Measurements from ENCODE around the gene LRRC74A.

Gene LRRC74A

GRCh38 chr14:76826122-76826521, at the start of gene LRRC74A:
LRRC74A (plus strand) TSS chr14:76826408; CDS start chr14:76826698, 290 bp downstream.
- no peak for DNase-seq (ENCODE audit: low read depth)

GRCh38 chr14:76776428-76777251, 49.6 kb upstream of the LRRC74A start:
- no peak for DNase-seq (ENCODE audit: low read depth)

GRCh38 chr14:76777721-76778120, 48.5 kb upstream of the LRRC74A start:
- DNase-seq (ENCODE audit: low read depth): no peak

GRCh38 chr14:76778546-76779215, 47.5 kb upstream of the LRRC74A start:
- DNase-seq (ENCODE audit: low read depth): no peak

GRCh38 chr14:76779221-76780057, 46.8 kb upstream of the LRRC74A start:
- no peak for DNase-seq (ENCODE audit: low read depth)

GRCh38 chr14:76780058-76780345, 46.2 kb upstream of the LRRC74A start:
- DNase-seq (ENCODE audit: low read depth): no peak

- no peak for DNase-seq (ENCODE audit: low read depth)
Measured at GRCh38 chr14:76780360-76780759, 45.8 kb upstream of the LRRC74A start.

GRCh38 chr14:76780875-76781647, 45.1 kb upstream of the LRRC74A start:
- no peak for DNase-seq (ENCODE audit: low read depth)

GRCh38 chr14:76781648-76782051, 44.6 kb upstream of the LRRC74A start:
- DNase-seq (ENCODE audit: low read depth): no peak

GRCh38 chr14:76782115-76782884, 43.9 kb upstream of the LRRC74A start:
- no peak for DNase-seq (ENCODE audit: low read depth)

- DNase-seq (ENCODE audit: low read depth): no peak
Measured at GRCh38 chr14:76782885-76783566, 43.2 kb upstream of the LRRC74A start.

- no peak for DNase-seq (ENCODE audit: low read depth)
Measured at GRCh38 chr14:76784266-76784874, 41.8 kb upstream of the LRRC74A start.

GRCh38 chr14:76784881-76785280, 41.3 kb upstream of the LRRC74A start:
- DNase-seq (ENCODE audit: low read depth): peak; percentile 38

- no peak for DNase-seq (ENCODE audit: low read depth)
Measured at GRCh38 chr14:76786601-76787000, 39.6 kb upstream of the LRRC74A start.

GRCh38 chr14:76792422-76792821, 33.8 kb upstream of the LRRC74A start:
- no peak for DNase-seq (ENCODE audit: low read depth)

- DNase-seq (ENCODE audit: low read depth): no peak
Measured at GRCh38 chr14:76793324-76793723, 32.9 kb upstream of the LRRC74A start.

GRCh38 chr14:76793956-76794355, 32.3 kb upstream of the LRRC74A start:
- DNase-seq (ENCODE audit: low read depth): no peak

GRCh38 chr14:76806446-76806845, 19.8 kb upstream of the LRRC74A start:
- DNase-seq (ENCODE audit: low read depth): no peak

GRCh38 chr14:76808011-76808410, 18.2 kb upstream of the LRRC74A start:
- DNase-seq (ENCODE audit: low read depth): no peak

- DNase-seq (ENCODE audit: low read depth): no peak
Measured at GRCh38 chr14:76808990-76809389, 17.2 kb upstream of the LRRC74A start.
